IPS-20b (cell line): ENCODE results near the gene FAM170B.

Experiments used
- H3K27ac ChIP-seq: one replicate; pipeline ENCODE4 v1.5.1; 2013; ENCODE audit warnings: low read length
- H3K27me3 ChIP-seq: 2 replicates; pipeline ENCODE4 v1.6.1; 2013; ENCODE audit warnings: mild to moderate bottlenecking, low read length, inconsistent platforms; ENCODE audit not compliant: insufficient read depth
- H3K36me3 ChIP-seq: 2 replicates; pipeline ENCODE4 v1.6.1; 2013; ENCODE audit warnings: low read depth, mild to moderate bottlenecking, inconsistent platforms, low read length, moderate library complexity; ENCODE audit not compliant: insufficient read depth
- H3K4me1 ChIP-seq: 2 replicates; pipeline ENCODE4 v1.6.1; 2013; ENCODE audit warnings: mild to moderate bottlenecking, control low read depth, inconsistent platforms, low read length, moderate library complexity; ENCODE audit not compliant: insufficient read depth
- H3K4me3 ChIP-seq: 2 replicates; pipeline ENCODE4 v1.5.1; 2013; ENCODE audit warnings: mild to moderate bottlenecking, low read length, inconsistent platforms
- H3K9ac ChIP-seq: 2 replicates; pipeline ENCODE4 v1.6.1; 2013; ENCODE audit warnings: low read depth, mild to moderate bottlenecking, inconsistent platforms, low read length, moderate library complexity
- H3K9me3 ChIP-seq: 2 replicates; pipeline ENCODE4 v1.6.1; 2013; ENCODE audit warnings: mild to moderate bottlenecking, low read depth, low read length, inconsistent platforms; ENCODE audit not compliant: insufficient read depth

FAM170B gene

DNA sequence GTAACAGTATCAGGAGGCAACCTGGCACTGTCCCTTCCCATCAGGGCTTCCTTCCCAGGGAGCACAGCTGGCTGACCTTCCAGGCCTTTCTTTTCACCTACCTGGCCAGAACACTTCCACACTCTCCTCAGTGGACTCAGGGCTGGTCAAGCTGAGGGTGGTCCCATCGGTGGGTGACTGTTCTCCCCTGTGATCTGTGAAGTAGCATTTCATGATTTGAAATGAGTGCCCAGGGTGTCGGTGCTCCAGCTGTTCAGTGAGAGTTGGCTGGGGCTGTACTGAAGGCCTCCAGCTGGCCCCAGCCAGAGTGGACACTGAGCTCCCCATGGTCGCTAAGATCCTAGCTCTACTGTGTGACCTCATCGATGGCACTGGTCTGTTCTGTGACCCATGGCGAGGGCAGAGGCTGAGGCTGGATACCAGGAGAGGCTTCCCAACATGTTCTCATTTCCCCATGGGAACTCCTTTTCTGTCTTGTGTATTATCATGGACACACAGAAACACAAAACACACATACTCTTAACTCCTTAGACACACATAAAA, at the start of gene FAM170B:
Gene FAM170B, minus strand, starts transcription at position 316 of the 543 bp plus-strand sequence. Its CDS starts 103 bp downstream, at position 213.
- Histone ChIP-seq H3K27ac (no peak within 1 kb of the TSS), H3K4me3 (no peak within 1 kb of the TSS), H3K9ac (no peak within 1 kb of the TSS), H3K4me1 (no peaks in the 10 kb centered on the region), H3K9me3 (no peaks in the 10 kb centered on the region; the same call in 1 of the 2 replicates), H3K27me3 (no peaks in the 10 kb centered on the region), H3K36me3 (no peaks in the 10 kb centered on the region)

DNA sequence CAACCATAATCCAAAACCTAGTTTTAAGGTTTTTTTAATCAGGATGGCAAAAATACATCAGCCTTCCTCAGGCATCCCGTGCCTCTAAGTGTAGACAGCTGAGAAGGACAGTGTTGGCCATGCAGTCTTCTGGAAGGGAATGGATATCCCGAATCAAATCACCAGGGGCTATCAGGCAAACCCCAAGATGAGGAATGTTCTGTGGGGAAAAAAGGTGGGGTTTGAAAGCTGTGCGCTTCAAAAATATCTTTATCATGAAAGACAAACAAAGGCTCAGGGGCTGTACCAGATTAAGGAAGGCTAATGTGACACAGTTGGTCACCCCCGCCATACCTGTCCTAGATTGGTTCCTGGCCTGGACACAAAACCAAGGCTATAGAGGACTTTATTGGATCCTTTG, 49.0 kb upstream of the FAM170B start:
- Histone ChIP-seq H3K36me3 (no peaks in the 10 kb centered on the region), H3K27me3 (no peaks in the 10 kb centered on the region), H3K27ac (no peak overlapping the region), H3K9ac (no peak overlapping the region), H3K4me1 (no peaks in the 10 kb centered on the region), H3K4me3 (no peak overlapping the region), H3K9me3 (no peaks in the 10 kb centered on the region)

DNA sequence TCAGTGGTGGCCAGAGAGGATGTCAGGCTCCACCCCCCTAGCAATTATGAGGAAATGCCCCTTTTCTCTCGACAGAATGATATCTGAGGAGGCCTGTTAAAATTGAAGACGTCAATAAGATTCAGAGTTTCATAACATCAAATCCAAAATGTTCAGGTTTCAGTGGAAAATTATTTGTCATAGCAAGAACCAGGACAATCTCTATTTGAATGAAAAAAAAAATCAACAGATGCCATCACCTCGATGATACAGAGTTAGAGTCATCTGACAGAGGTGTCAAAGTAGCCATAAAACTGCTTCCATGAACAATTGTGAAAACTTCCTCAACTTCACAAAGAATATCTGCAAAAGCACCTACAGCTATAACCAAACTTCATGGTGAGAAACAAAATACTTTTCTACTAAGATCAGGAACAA, 46.6 kb upstream of the FAM170B start:
- H3K4me1 ChIP-seq: no peaks in the 10 kb centered on the region
- no peak overlapping the region for H3K4me3 ChIP-seq
- no peaks in the 10 kb centered on the region for H3K36me3 ChIP-seq
- no peaks in the 10 kb centered on the region for H3K9me3 ChIP-seq
- no peaks in the 10 kb centered on the region for H3K27me3 ChIP-seq
- no peak overlapping the region for H3K27ac ChIP-seq
- H3K9ac ChIP-seq: no peak overlapping the region

DNA sequence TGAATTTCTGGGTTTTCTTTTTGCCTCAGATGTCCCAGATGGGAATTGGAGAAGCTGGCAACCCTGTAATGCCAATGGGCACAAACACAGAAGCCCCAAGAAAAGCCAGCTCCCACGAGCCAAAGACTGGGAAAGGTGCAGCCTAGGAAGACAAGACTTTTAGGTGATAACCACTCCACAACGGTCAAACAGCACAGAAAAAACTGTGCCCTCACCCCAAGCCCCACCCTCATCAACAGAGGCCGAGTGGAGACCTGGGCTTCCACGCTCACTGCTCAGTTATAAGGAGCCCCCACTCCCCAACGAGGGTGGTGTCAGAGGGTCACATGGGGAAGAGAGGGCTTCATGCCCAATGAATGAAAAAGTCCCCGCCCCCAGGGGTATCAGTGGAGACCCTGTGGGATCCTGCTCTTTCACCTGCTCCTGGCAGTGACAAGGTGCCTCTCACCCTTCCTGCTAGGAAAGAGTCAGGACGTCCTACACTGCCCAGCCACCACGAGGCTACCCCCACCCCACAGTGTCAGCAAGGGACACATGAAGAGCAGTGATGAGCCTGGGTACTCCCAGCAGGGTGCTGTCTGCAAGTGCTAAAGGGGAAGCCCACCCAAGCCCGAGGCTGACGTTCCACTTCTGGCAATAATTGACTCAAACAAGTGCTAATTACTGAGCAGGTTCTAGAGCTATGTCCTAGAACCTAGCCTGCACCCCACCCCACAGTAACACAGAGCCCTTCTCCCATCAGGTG, 46.0 kb upstream of the FAM170B start:
- H3K4me1 ChIP-seq: no peaks in the 10 kb centered on the region
- no peaks in the 10 kb centered on the region for H3K36me3 ChIP-seq
- no peaks in the 10 kb centered on the region for H3K27me3 ChIP-seq
- H3K4me3 ChIP-seq: no peak overlapping the region
- no peaks in the 10 kb centered on the region for H3K9me3 ChIP-seq
- no peak overlapping the region for H3K9ac ChIP-seq
- H3K27ac ChIP-seq: no peak overlapping the region

DNA sequence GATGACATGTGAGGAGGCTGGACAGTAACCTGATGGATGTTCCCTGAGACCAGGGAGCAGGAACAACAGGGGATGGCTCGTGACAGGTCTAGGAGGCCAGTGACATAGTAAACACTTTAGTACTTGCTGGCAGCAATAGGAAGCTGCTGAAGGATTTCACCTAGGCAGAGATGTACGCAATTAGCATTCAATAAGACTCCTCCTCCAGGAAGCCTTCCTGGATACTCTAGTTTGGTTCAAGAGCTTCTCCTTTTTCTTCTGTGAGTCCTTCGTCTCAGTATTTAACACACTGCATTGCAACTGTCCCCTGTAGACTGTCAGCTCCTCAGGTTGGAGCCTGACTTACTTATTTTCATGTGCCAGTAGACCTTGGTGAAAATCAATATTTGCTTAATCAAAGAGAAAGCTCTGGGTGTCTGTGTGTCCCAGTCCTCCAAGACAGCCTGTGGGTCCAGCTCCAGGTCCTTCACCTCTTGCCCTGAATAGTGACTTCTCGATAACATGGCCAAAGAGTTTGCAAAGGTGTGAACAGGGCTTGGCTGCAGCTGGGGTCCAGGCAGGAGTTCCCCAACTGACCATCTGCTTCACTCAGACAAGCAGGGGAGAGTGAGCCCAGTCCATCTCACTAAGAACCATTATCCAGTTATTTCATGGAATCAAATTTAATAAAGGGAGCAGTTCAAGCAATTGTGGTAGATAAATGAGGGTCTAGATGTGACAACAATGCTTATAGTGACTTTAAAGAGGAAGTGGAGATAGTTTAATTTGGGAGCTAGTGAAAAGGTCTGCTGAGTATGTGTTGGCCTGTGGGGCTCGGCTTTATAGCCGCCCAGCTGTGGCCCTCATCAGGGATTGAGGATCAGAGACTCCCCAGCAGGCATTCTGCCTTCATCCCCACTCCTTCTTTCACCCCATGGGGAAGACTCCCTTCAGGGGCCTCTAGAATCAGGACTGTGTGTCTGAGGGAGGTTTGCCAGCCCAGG, 45.0 kb upstream of the FAM170B start:
- Histone ChIP-seq H3K27me3 (no peaks in the 10 kb centered on the region), H3K9me3 (no peaks in the 10 kb centered on the region), H3K4me3 (no peak overlapping the region), H3K9ac (no peak overlapping the region), H3K36me3 (no peaks in the 10 kb centered on the region), H3K27ac (no peak overlapping the region), H3K4me1 (no peaks in the 10 kb centered on the region)

DNA sequence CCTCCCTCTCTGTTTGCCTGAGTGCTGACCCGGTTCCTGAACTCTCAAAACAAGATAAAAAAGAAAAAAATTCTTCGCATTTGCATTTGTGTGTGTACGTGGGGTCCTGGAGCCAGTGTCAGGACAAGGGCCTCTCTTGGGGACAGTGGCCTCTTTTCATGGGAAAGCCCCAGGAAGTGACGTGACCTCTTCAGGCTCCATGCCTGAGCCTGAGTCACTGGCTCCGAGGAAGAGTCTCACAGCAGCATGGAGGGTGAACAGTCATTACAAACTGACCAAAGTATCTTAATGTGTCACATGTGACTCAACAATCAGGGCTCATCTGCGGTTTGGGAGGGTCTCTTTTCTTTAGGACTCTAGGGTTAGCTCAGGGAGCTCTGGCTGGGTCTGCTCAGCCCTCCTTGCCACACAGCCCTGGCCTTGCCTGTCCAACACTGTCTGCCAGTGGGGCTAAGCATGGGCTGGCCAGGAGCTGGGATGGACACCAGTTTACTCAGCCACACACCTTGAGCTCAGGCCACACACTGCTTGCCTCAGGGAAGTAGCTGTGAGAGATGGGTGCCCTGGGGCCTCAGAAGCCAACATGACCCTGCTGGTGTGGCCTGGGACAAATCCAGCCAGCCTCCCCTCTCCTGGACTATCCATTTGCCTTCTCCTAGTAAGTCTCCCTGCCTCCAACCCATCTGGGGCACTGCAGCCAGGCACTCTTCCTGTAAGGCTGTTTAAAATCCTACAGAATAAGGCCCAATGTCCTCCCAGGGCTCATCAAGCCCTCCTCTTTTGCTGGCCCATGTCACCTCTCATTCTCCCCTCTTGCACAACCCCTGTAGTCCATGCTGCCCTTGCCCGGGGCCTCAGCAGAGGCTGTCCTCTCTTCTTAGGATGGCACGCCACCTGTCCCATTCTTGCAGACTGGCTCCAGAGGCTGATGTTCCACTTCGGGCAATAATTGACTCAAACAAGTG, 43.9 kb upstream of the FAM170B start:
- H3K9me3 ChIP-seq: no peaks in the 10 kb centered on the region
- H3K4me1 ChIP-seq: no peaks in the 10 kb centered on the region
- no peak overlapping the region for H3K4me3 ChIP-seq
- H3K36me3 ChIP-seq: no peaks in the 10 kb centered on the region
- no peak overlapping the region for H3K27ac ChIP-seq
- no peak overlapping the region for H3K9ac ChIP-seq
- H3K27me3 ChIP-seq: no peaks in the 10 kb centered on the region

DNA sequence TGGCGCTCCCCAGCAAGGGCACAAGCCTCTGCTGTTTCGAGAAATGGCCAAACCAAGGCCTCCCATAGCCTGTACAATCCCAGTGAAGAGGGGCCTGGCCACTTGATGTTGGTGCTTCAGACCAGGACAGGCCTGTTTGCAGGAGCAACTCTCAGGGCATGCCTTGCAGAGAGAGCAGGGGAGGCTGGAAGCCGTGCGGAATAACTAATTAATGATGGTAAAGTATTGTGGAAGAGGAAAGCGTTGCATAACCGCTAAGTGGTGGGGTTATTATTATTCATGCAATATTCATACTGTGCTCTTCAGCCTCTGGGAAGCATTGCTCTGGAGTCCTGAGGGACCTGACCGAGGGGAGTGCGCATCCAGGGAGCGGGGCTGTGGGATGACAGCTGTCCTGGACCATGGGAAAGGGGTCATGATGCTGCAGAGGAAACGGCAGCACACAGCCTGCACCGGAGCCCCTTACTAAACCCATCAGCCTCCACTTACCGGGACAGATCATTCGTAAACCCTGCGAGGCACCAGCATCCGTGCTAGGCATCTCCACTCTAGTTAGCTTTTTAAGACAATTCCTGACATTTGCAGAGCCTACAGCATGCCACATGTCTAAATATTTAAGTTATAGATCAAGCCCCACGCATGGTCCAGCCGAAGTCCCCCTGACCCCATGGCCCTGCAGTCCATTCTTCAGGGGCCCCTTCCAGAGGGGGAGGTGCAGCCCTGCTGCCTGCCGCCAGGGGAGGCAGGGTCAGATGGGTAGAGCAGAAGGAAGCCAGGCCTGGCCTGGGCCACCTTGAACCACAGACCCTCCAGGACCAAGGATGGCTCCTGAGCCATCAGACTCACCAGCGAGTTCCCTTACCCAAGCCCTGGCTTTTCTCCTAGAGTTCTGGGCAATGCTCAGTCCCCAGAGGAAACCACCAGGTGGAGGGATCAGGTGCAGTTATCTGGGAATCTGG, 42.8 kb upstream of the FAM170B start:
- Histone ChIP-seq H3K9ac (no peak overlapping the region), H3K36me3 (no peaks in the 10 kb centered on the region), H3K9me3 (no peaks in the 10 kb centered on the region), H3K4me3 (no peak overlapping the region), H3K27ac (no peak overlapping the region), H3K4me1 (no peaks in the 10 kb centered on the region), H3K27me3 (no peaks in the 10 kb centered on the region)

DNA sequence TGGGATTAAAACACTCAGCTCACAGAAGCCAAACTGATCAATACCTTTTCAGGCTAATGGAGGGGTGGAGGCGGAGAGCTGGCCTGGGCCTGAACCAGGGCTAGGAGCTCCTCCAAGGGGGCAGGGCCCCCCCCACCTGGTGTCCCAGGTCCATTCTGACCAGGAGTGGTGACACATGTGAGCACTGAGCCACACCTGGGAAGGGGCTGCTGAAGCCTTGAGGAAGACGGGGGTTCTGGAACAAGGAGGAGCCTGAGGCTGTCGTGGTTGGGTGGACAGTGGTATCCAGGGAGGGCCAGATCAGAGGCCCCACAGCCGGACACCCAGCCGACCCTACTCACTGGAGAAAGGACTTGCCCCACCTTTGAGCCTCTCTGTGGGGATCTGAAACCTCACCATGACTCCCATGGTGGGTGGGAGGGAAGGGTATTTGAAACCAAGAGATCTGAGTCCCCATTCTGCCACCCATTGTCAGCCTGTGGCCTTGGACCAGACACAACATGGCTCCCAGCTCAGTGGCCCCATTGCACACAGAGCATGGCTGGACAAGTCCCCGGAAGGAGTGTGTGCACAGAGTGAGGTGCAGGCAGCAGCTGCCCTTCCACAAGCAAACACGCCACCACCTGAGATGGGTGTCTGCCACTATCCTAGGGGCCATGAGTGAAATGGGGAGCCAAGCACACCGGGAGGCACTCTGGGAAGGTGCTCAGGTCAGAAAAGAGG, 41.9 kb upstream of the FAM170B start:
- Histone ChIP-seq H3K4me3 (no peak overlapping the region), H3K9me3 (no peaks in the 10 kb centered on the region), H3K9ac (no peak overlapping the region), H3K36me3 (no peaks in the 10 kb centered on the region), H3K27me3 (no peaks in the 10 kb centered on the region), H3K4me1 (no peaks in the 10 kb centered on the region), H3K27ac (no peak overlapping the region)

DNA sequence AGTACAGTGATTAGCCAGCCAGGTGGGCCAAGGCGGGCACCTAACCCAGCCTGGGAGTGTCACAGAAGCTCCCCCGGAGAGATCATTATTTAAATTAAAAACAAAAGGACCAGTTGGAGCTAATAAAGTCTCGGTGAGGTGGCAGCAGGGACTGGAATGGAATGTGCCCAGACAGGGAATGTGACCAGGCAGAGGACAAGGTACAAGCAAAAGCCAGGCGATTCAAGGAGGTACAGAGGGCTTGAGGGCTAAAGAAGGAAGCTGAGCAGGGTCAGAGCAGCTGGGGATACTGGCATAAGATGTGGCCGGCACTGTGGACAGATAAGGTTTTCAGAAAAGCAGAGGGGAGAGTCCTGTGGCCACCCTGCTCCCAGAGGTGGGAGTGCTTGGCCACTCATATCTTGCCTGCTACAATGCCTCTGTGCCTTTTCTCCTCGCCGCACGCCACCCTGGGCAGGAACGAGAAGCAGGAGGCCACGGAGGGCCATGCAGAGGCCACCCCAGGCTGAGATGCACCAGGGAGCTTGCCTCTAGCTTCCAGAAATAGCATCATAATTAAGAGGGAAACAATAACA, 41.2 kb upstream of the FAM170B start:
- no peaks in the 10 kb centered on the region for H3K9me3 ChIP-seq
- no peaks in the 10 kb centered on the region for H3K36me3 ChIP-seq
- no peak overlapping the region for H3K9ac ChIP-seq
- no peaks in the 10 kb centered on the region for H3K27me3 ChIP-seq
- no peaks in the 10 kb centered on the region for H3K4me1 ChIP-seq
- H3K4me3 ChIP-seq: no peak overlapping the region
- no peak overlapping the region for H3K27ac ChIP-seq
